GM21390 (cell line): Measurements from ENCODE around the gene ACTRT2.

Experiments
- ATAC-seq: cut with Tn5 transposase; IDR thresholded peaks from one replicate; pipeline ENCODE4 v1.9.1; 2021; ENCODE audit not compliant: unreplicated experiment

The ACTRT2 gene

GRCh38 chr1:3051270-3052268 lies 30.3 kb downstream of the ACTRT2 start:
- ATAC-seq: no peak

GRCh38 chr1:3052501-3052900 lies 31.2 kb downstream of the ACTRT2 start:
- no peak for ATAC-seq

GRCh38 chr1:3053366-3053980 lies 32.2 kb downstream of the ACTRT2 start:
- ATAC-seq: no peak

GRCh38 chr1:3053986-3054385 lies 32.7 kb downstream of the ACTRT2 start:
- ATAC-seq: no peak

- ATAC-seq: no peak
Measured at GRCh38 chr1:3054474-3054873, 33.2 kb downstream of the ACTRT2 start.

- ATAC-seq: no peak
Measured at GRCh38 chr1:3055051-3055450, 33.8 kb downstream of the ACTRT2 start.

GRCh38 chr1:3056641-3057040 lies 35.4 kb downstream of the ACTRT2 start:
- ATAC-seq: no peak

- ATAC-seq: no peak
Measured at GRCh38 chr1:3058263-3059030, 37.2 kb downstream of the ACTRT2 start.

GRCh38 chr1:3060127-3060526 lies 38.9 kb downstream of the ACTRT2 start:
- ATAC-seq: no peak

- ATAC-seq: no peak
Measured at GRCh38 chr1:3060601-3061551, 39.6 kb downstream of the ACTRT2 start.

GRCh38 chr1:3061566-3061965 lies 40.3 kb downstream of the ACTRT2 start:
- ATAC-seq: no peak

- ATAC-seq: no peak
Measured at GRCh38 chr1:3061981-3062615, 40.8 kb downstream of the ACTRT2 start.

- no peak for ATAC-seq
Measured at GRCh38 chr1:3062616-3063378, 41.5 kb downstream of the ACTRT2 start.

- no peak for ATAC-seq
Measured at GRCh38 chr1:3063379-3064295, 42.4 kb downstream of the ACTRT2 start.

GRCh38 chr1:3064296-3064850 lies 43.1 kb downstream of the ACTRT2 start:
- ATAC-seq: no peak

GRCh38 chr1:3064901-3065300 lies 43.6 kb downstream of the ACTRT2 start:
- no peak for ATAC-seq

- ATAC-seq: no peak
Measured at GRCh38 chr1:3065396-3065795, 44.1 kb downstream of the ACTRT2 start.

- ATAC-seq: no peak
Measured at GRCh38 chr1:3065797-3066196, 44.5 kb downstream of the ACTRT2 start.
